Embryonic facial prominence (tissue), 1 donor: ENCODE results near the gene DSCAM.
A peak's percentile ranks its signal among the peaks of the same experiment; 100 is the strongest.

ENCODE experiments used
- DNase-seq: peaks from one replicate; pipeline ENCODE4 v3.0.0-alpha.2; 2016; ENCODE audit errors: extremely low spot score

Gene DSCAM

DNA sequence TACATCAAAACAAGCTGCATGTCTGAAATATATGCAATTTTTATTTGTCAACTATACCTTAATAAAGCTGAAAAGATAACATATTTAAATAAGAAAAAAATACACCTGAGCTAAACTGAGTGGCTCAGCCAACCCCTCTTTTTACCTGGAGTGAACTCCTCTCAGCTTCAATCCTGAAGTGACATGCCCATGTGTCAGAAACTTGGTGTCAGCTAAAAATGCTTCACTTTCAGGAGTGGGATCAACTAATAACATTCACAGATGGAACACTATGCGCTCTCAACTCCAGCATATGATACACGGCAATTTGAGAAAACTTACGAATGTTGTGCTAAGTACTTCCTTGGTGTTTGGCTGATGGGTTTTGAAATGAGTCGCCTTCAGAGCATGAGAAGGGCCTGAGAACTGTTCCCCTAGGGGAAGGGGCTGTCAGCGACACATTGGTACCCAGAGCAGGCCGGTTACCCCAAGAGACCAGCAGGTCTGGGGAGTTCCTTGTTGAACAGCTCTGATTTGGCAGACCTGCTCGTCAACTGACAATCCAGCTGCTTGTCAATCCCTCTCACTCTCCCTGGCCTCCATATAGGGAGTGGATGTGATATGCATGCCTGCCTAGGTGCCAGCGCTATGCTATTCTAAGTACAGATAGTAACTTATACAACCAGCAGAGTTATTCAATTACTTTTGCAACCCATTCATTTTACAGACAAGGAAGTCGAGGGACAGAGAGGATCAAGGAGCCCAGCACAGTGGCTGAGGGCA lies 712.0 kb downstream of the DSCAM start:
- DNase-seq: no peak

- no peak for DNase-seq
Measured at GRCh38 chr21:40130476-40130875, 716.5 kb downstream of the DSCAM start.

GRCh38 chr21:40129809-40130208 lies 717.1 kb downstream of the DSCAM start:
- DNase-seq: no peak

DNA sequence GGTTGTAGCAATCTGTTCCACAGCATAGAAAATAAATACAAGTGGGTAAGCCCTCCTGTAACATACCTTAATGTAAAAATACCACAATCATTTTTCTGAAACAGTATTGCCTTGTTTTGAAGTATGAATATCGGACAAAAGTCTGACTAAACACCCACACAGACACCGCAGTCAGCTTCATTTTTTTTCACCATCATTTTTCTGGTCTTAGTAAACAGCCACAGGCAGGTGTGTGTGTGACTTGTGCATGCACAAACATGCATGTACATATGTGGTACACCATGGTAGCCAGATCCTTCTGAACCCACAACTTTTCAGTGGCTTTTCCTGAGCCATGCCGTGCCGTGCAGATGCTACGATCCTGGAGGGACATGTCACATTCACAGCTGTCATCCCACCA lies 718.1 kb downstream of the DSCAM start:
- no peak for DNase-seq

GRCh38 chr21:40120940-40121575 lies 725.9 kb downstream of the DSCAM start:
- DNase-seq: peak; percentile 16

GRCh38 chr21:40118527-40118926 lies 728.4 kb downstream of the DSCAM start:
- DNase-seq: no peak

DNA sequence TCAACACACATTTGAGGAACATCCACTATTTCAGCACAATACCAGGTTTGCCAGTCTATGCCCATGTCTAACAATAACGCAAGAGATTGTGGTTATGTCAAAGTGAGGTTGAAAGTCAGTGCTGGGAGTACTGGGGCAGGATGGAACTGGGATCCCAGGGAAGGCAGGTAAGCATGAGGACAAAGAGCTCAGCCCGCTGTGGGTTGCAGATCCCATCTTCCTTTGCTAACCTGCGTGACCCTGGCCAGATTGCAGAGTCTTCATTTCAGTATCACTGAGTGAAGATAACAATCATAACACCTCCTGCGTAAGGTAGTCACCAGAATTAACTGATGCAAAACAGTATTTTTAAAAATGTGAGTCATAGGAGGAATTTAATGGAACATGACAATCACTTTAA lies 729.7 kb downstream of the DSCAM start:
- DNase-seq: no peak

DNA sequence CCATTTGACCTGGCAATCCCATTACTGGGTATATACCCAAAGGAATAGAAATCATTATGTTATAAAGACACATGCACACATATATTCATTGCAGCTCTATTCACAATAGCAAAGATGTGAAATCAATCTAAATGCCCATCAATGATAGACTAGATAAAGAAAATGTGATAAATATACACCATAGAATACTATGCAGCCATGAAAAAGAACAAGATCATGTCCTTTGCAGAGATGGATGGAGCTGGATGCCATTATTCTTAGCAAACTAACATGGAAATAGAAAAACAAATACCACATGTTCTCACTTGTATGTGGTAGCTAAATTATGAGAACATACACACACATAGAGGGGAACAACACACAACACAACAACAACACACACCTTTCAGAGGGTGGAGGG lies 731.2 kb downstream of the DSCAM start:
- DNase-seq: no peak

GRCh38 chr21:40102682-40103081 lies 744.3 kb downstream of the DSCAM start:
- no peak for DNase-seq

DNA sequence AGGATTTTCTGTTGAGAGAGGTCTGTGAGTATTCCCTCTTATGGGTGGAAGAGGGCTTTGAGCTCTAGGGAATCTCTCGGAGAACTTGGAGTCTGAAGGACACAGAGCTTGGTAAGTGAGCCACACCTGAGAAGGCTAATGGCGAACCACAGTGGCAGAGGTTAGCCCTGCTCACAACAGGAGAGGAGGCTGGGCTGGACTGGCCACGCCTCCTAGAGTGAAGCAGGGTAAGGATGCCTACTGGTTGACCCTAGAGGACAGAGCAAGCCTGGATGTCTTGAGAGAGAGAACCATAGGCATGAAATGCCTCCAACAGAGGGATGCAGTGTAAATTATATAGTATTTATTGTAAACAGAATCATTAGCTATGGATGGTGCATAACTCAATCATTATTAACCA lies 747.1 kb downstream of the DSCAM start:
- DNase-seq: no peak

GRCh38 chr21:40095477-40095876 lies 751.5 kb downstream of the DSCAM start:
- DNase-seq: no peak

GRCh38 chr21:40080385-40080784 lies 766.6 kb downstream of the DSCAM start:
- DNase-seq: no peak

DNA sequence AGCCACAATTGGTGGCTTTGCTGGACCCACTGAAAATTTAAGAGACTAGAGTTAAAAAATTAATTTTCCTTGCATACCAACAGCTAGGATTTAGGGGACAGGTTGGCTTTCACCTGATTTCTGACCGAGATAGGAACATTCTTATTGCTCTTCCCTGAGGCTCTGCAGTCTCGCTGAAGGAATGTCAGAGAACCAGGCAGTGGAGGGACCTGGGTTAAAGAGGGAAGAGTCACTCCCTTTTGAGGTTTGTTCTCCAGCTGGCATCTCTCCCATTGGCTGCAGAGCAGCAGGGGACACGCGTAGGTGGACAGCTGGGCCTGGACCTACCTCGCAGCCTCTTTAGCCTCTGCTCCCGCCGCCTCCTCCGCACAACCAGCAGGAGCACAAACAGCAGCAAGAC lies 772.2 kb downstream of the DSCAM start:
- no peak for DNase-seq

DNA sequence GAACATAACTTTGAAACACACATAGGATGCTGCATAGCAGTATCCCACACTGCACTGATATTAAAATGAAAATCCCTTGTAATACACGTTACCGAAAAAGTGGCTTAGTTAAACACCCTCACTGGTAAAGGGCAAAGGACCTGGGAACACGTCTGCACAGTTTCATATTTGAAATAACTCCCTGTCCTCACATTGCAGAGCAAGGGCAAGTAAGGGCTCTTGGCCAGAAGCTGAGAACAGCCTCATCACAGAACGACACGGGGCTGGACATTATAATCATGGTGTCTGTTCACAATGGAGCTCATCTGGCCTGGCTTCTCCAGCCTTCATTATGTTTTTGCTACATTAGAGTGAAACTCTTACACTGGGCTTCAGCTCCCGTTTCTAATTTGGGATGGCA lies 772.8 kb downstream of the DSCAM start:
- DNase-seq: no peak

DNA sequence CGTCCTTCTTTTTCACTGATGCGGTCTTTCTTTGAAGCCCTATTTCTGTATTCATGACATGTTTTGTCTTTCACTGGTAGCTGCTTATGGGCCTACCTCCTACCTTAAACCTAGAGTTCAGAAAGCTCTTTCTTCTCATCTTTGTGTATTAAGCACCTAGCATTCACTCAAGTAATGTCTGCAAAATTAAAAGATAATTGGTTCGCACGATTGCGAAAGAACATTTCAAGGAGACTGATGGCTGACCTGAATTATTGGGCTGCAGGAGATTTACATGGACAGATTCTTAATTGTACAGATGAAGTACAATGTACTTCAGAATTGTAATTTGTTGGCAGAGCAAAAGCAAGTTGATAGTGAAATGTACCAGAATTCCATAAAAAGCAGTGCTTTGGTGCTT lies 773.3 kb downstream of the DSCAM start:
- no peak for DNase-seq

DNA sequence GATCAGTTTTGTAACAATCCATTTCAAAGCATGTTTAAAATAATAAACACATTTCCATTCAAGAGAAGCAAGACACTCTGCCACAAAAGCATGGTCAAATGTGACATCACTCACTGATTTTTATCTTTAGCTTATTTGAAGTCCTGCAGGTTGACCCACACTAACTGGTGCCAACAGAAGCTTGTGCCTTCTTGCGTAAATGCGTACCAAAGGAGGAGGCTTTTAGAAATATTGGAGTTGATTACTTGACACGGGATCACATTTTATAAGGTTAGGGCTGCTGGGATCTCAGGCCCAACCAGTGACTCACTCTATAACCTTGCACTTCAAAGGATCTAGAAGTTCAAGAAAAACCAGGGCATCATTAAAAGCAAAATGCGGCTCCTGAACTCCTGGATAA lies 776.1 kb downstream of the DSCAM start:
- no peak for DNase-seq

DNA sequence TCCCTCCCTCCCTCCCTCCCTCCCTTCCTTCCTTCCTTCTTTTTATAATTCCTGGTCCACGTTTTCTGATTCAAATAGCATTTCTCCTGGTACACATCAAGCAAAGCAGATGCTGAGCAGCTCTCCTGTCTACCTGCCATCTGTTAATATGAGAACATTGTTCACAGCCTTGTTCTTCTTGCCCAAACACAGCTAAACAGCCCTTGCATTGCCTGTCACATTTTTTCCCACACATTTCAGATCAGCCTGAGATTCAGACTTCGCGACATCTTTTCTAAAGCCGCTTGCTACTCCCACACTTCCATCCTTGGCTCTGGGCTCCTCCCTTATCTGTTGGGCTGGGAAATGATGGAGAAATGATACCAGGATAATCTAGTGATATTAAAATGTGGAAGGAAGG lies 779.2 kb downstream of the DSCAM start:
- no peak for DNase-seq

DNA sequence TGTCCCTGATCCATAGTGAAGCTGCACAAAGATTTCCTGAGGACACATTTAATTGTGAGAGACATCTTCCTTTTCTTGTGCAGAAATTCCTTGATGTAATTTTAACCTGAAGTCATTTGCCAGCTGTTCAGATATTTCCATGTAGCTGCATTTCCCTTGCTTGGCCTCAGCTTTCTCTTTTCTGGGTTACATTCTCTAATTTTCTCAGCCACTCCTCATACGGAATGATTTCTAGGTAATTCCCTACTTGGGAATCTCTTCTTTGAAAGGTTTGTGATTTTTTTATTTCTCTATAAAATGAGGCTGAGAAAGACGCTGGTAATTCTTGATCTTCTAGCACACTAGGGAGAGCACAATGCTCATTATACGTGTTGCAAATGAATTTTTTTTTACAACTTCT lies 780.7 kb downstream of the DSCAM start:
- DNase-seq: no peak

DNA sequence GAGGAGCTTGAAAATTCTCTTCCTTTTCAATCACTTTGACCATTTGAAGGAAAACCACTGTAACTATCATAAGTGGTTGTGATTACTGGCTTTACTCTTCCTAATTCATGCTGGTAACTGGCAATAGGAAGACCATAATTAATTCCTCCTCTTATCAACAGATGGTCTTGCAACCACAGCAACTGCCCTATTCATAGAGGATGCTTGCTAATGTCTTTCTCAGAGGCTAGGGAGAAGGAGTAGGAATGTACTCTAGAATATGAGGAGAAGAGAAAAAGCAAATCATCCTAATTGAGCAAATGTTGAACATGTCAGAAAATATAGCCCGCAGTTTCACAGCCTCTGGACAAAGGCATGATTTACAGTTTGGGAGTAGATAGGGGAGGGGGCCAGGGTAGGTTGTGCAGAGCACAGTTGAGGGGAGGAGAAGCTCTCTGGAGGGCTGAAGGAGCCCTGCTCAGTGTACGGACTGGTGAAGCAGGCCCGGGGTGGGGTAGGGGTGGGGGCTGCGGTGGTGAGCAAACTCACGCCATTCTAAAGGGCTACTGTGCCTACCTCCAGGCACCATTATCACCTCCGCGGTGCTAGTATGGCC lies 786.8 kb downstream of the DSCAM start:
- DNase-seq: no peak

GRCh38 chr21:40057331-40057730 lies 789.6 kb downstream of the DSCAM start:
- no peak for DNase-seq

GRCh38 chr21:40056031-40056430 lies 790.9 kb downstream of the DSCAM start:
- DNase-seq: no peak

GRCh38 chr21:40054403-40054802 lies 792.6 kb downstream of the DSCAM start:
- no peak for DNase-seq

GRCh38 chr21:40053007-40053406 lies 794.0 kb downstream of the DSCAM start:
- no peak for DNase-seq
